Lower lobe of right lung (tissue), 2 donors: ENCODE results near the gene ZBTB46. TPM values are rescaled to one million over a fixed set of nuclear protein-coding genes. Genes with fewer than 3 reads are reported as not detected.
A peak's percentile ranks its signal among the peaks of the same experiment; 100 is the strongest.

ENCODE experiments used
- ATAC-seq, 2 donors: fragments of 200-7000 bp; cut with Tn5 transposase; one replicate each; pipeline ENCODE4 v1.9.1; 2020 to 2022; ENCODE audit warnings: mild to moderate bottlenecking in 2 of 2, moderate library complexity in 2 of 2
- DNase-seq: peaks from one replicate; pipeline ENCODE4 v3.0.0-alpha.2; 2020
- H3K27ac ChIP-seq: fragments of 200-600 bp; one replicate; pipeline ENCODE4 v1.8.0; 2022
- H3K27me3 ChIP-seq: fragments of 200-600 bp; one replicate; pipeline ENCODE4 v1.8.0; 2022; ENCODE audit warnings: low read depth
- H3K36me3 ChIP-seq: fragments of 200-600 bp; one replicate; pipeline ENCODE4 v1.8.0; 2022; ENCODE audit warnings: mild to moderate bottlenecking
- H3K4me1 ChIP-seq: fragments of 200-600 bp; one replicate; pipeline ENCODE4 v1.8.0; 2022
- H3K4me3 ChIP-seq: fragments of 200-600 bp; one replicate; pipeline ENCODE4 v1.8.0; 2022; ENCODE audit warnings: mild to moderate bottlenecking
- H3K9me3 ChIP-seq: fragments of 200-600 bp; one replicate; pipeline ENCODE4 v1.8.0; 2022
- CTCF ChIP-seq: fragments of 200-600 bp; IDR thresholded peaks from one replicate; pipeline ENCODE4 v1.8.0; 2022; ENCODE audit warnings: antibody characterized with exemption, mild to moderate bottlenecking
- intact Hi-C: fragments of 100-400 bp; cut with DNase I; formaldehyde crosslinking; loops from one replicate; pipeline ENCODE4 v1.11.0; 2022
- total RNA-seq: library from RNA; stranded (reverse); fragmentation: NEBNext Ultra II Directional; extraction: Animal tissue kit (Norgen Biotek cat#: 25700); gene quantifications from one replicate; pipeline ENCODE4 v1.2.1, GENCODE V29; 2021
- donor health status: DM: no; HTN: yes; CAD: no; lungs with severe emphysema.

Gene ZBTB46
- total RNA-seq, 1 donor from 2014 or later: 9.9 TPM

- TF ChIP-seq CTCF: no peak
- Histone ChIP-seq H3K27me3 (no peaks in the 10 kb centered on the region), H3K9me3 (no peaks in the 10 kb centered on the region), H3K27ac (no peak overlapping the region), H3K36me3 (peaks cover 45% of the 10 kb centered on the region), H3K4me3 (no peak overlapping the region), H3K4me1 (peaks cover 41% of the 10 kb centered on the region)
- intact Hi-C loops: no loop called here
- no peak for DNase-seq
- ATAC-seq: no peak
Observed at GRCh38 chr20:63702036-63702665, 128.9 kb downstream of the ZBTB46 start.

DNA sequence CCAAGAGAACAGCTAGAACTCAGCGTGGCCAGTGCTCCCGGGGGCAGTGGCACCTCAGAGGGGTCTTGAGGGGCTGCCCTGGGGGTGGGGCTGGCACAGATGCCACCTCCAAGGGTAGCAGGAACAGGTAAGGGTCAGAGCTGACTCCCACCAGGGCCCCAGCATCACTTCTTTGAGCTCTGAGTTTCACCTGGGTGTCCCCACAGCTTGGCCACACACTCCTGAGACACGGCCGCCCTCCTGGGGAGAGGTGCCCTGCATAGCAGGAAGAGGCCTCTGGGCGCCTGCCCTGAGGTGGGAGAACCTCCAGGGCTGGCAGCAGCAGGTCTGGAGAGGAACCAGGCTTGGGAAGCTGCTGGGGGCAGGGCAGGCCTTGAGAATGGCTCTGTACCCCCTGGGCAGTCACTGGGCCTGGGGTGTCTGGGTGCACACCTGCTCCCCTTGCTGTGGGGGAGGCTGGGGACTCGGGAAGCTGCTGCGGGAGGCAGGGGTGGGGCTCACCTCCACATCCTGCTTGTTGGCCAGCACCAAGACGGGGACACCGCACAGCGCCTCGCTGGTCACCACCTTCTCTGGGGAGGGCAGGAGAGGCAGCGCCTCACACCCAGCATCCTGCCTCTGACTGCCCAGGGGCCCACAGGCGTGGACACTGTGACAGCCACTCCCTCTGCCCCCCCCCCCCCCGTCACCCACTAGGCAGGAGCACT lies 129.6 kb downstream of the ZBTB46 start:
- H3K4me3 ChIP-seq: no peak overlapping the region
- no peak for TF ChIP-seq CTCF
- peaks cover 44% of the 10 kb centered on the region for H3K36me3 ChIP-seq
- DNase-seq (no peak), ATAC-seq (no peak)
- H3K4me1 ChIP-seq: peaks cover 42% of the 10 kb centered on the region
- no peaks in the 10 kb centered on the region for H3K9me3 ChIP-seq
- no peaks in the 10 kb centered on the region for H3K27me3 ChIP-seq
- H3K27ac ChIP-seq: no peak overlapping the region
- intact Hi-C loops: no loop called here

GRCh38 chr20:63701051-63701328 lies 130.1 kb downstream of the ZBTB46 start:
- intact Hi-C loops: no loop called here
- no peak for TF ChIP-seq CTCF
- peaks cover 42% of the 10 kb centered on the region for H3K4me1 ChIP-seq
- H3K4me3 ChIP-seq: no peak overlapping the region
- no peak overlapping the region for H3K27ac ChIP-seq
- no peaks in the 10 kb centered on the region for H3K9me3 ChIP-seq
- DNase-seq (no peak), ATAC-seq (no peak)
- peaks cover 40% of the 10 kb centered on the region for H3K36me3 ChIP-seq
- no peaks in the 10 kb centered on the region for H3K27me3 ChIP-seq

- Histone ChIP-seq H3K27ac (peak overlapping the region; percentile 49), H3K27me3 (no peaks in the 10 kb centered on the region), H3K9me3 (no peaks in the 10 kb centered on the region), H3K4me3 (no peak overlapping the region), H3K36me3 (peaks cover 35% of the 10 kb centered on the region), H3K4me1 (peaks cover 41% of the 10 kb centered on the region)
- intact Hi-C loops: no loop called here
- DNase-seq: no peak
- ATAC-seq: no peak
- no peak for TF ChIP-seq CTCF
Observed at GRCh38 chr20:63700199-63701050, 130.6 kb downstream of the ZBTB46 start.

- ATAC-seq (no peak), DNase-seq (peak; percentile 37)
- intact Hi-C loops: no loop called here
- no peak overlapping the region for H3K4me3 ChIP-seq
- no peak for TF ChIP-seq CTCF
- H3K27me3 ChIP-seq: no peaks in the 10 kb centered on the region
- H3K27ac ChIP-seq: peak overlapping the region; percentile 49
- peaks cover 41% of the 10 kb centered on the region for H3K4me1 ChIP-seq
- H3K36me3 ChIP-seq: peaks cover 35% of the 10 kb centered on the region
- H3K9me3 ChIP-seq: no peaks in the 10 kb centered on the region
Observed at GRCh38 chr20:63699466-63700198, 131.4 kb downstream of the ZBTB46 start.
